ENCODE data around the gene UBAP2L. TPM values are rescaled to one million over a fixed set of nuclear protein-coding genes. Genes with fewer than 3 reads are reported as not detected.

UBAP2L gene
- total RNA-seq, 1 experiment from 2014 or later, result 265 TPM

DNA sequence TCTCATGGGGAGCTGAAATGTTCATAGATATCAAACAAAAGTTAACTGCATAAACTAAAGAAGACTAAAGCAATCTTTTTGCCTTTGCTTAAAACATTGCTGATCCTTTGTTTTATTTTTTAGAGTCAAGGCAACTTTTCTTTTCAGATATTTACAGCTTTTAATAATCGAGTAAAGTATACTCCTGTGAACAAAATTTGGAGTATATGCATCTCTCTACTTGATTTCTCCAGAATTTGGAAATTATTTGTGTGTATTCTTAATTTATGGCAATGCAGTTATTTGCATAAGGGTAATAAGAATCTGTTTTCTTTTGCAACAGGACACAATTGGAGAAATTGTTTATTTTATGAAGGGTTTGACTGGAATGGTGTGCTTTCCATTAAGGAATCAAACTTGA is 95.9 kb downstream of the UBAP2L start:
- Histone ChIP-seq H3K14ac (ENCODE audit: insufficient read depth, low read length) (no peak overlapping the region), H3K27ac (ENCODE audit: insufficient read length, low read depth, low read length) (no peak overlapping the region), H3K56ac (ENCODE audit: insufficient read length, low read depth, low read length) (no peak overlapping the region), H2AK5ac (ENCODE audit: insufficient read length, low read length) (no peak overlapping the region), H2AFZ (ENCODE audit: low read length) (no peak overlapping the region), H3K79me1 (ENCODE audit: insufficient read depth, low read depth, low read length, poor library complexity, severe bottlenecking) (no peaks in the 10 kb centered on the region), H3K79me2 (ENCODE audit: insufficient read depth, low read length) (no peaks in the 10 kb centered on the region), H4K5ac (ENCODE audit: insufficient read length, low read depth, low read length) (no peak overlapping the region), H2BK20ac (ENCODE audit: low read depth, low read length, poor library complexity, severe bottlenecking) (no peak overlapping the region), H3K18ac (ENCODE audit: insufficient read length, low read depth, low read length) (no peak overlapping the region), H3K27me3 (ENCODE audit: insufficient read depth, low read length) (no peaks in the 10 kb centered on the region), H2BK5ac (ENCODE audit: insufficient read length, low read length) (no peak overlapping the region), H3K9me3 (ENCODE audit: control insufficient read depth, low read depth, low read length) (no peaks in the 10 kb centered on the region), H3K4me1 (ENCODE audit: insufficient read depth, low read length) (no peaks in the 10 kb centered on the region), H3K23me2 (ENCODE audit: insufficient read length, low read depth, low read length, poor library complexity, severe bottlenecking) (no peaks in the 10 kb centered on the region), H2BK15ac (ENCODE audit: low read depth, low read length) (no peak overlapping the region), H3K23ac (ENCODE audit: insufficient read length, low read depth, low read length) (no peak overlapping the region), H4K91ac (ENCODE audit: insufficient read length, low read depth, low read length) (no peak overlapping the region), H2BK12ac (ENCODE audit: insufficient read length, low read depth, low read length) (no peak overlapping the region), H3K9ac (ENCODE audit: extremely low read depth, insufficient read length, low read length) (no peak overlapping the region), H3K4ac (ENCODE audit: low read depth, low read length) (no peak overlapping the region), H4K8ac (replicated peaks; ENCODE audit: insufficient read length, low read depth, low read length) (no peak overlapping the region), H3T11ph (ENCODE audit: low read length) (no peak overlapping the region), H3K4me2 (ENCODE audit: insufficient read depth, insufficient read length, low read length) (no peak overlapping the region), H4K20me1 (ENCODE audit: control insufficient read depth, insufficient read depth, insufficient read length) (no peaks in the 10 kb centered on the region), H2BK120ac (ENCODE audit: low read depth, low read length, poor library complexity, severe bottlenecking) (no peak overlapping the region)
- Mint-ChIP-seq H3K4me3 (no peak overlapping the region), H3K27ac (no peak overlapping the region), H3K27me3 (ENCODE audit: low read depth) (peaks cover 15% of the 10 kb centered on the region), H3K4me1 (no peaks in the 10 kb centered on the region), H3K36me3 (ENCODE audit: insufficient read depth in 1 of 3, low read depth in 3 of 3) (no peaks in the 10 kb centered on the region; a peak in 1 of 7 replicates), H3K9me3 (peaks cover 16 to 28% of the 10 kb centered on the region in 2 experiments)
- WGBS (ENCODE audit: extremely low coverage, insufficient read length, low lambda C conversion rate), result no CpG with 5 or more reads among the region's 1 CpG
- TF ChIP-seq, protein P1, sequence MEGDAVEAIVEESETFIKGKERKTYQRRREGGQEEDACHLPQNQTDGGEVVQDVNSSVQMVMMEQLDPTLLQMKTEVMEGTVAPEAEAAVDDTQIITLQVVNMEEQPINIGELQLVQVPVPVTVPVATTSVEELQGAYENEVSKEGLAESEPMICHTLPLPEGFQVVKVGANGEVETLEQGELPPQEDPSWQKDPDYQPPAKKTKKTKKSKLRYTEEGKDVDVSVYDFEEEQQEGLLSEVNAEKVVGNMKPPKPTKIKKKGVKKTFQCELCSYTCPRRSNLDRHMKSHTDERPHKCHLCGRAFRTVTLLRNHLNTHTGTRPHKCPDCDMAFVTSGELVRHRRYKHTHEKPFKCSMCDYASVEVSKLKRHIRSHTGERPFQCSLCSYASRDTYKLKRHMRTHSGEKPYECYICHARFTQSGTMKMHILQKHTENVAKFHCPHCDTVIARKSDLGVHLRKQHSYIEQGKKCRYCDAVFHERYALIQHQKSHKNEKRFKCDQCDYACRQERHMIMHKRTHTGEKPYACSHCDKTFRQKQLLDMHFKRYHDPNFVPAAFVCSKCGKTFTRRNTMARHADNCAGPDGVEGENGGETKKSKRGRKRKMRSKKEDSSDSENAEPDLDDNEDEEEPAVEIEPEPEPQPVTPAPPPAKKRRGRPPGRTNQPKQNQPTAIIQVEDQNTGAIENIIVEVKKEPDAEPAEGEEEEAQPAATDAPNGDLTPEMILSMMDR (conservative IDR thresholded peaks at IDR 0.05), result no peak
- DNase-seq, result no peak

All from H9 (cell line).